Testis (tissue), 2 donors: ENCODE data around the gene COL5A1.

Source experiments
- CTCF ChIP-seq, 3 experiments: fragments of 450-650 bp in 2 of 3; fragments of 200-600 bp in 1 of 3; sonication (generic) in 1 of 3; IDR thresholded peaks; one replicate each; pipeline ENCODE4 v1.5.1; 2016 to 2019; ENCODE audit warnings: antibody characterized with exemption in 3 of 3, mild to moderate bottlenecking in 2 of 3, moderate library complexity in 1 of 3
- POLR2A ChIP-seq: fragments of 450-650 bp; IDR thresholded peaks from one replicate; pipeline ENCODE4 v1.6.1; 2017; ENCODE audit warnings: antibody characterized with exemption, mild to moderate bottlenecking, moderate library complexity

- TF ChIP-seq CTCF (IDR thresholded peaks at IDR 0.05) (no peak), POLR2A (no peak)
Observed at GRCh38 chr9:134652291-134653225, 11.0 kb downstream of the COL5A1 start.
